Chondrocyte (in vitro differentiated cells): ENCODE results near the gene RASAL2. TPM values are rescaled to one million over a fixed set of nuclear protein-coding genes. Genes with fewer than 3 reads are reported as not detected.
"Not testable (repeated sequence)": the region's sequence is repeated elsewhere in the genome, so short reads cannot be mapped to it uniquely, and the experiment has no call there.

ENCODE experiments used
- DNase-seq: peaks from one replicate; pipeline ENCODE4 v3.0.0; 2021; ENCODE audit warnings: mixed read lengths, low spot score
- H3K27ac Mint-ChIP-seq: one replicate; pipeline ENCODE4 v1.8.0; 2021; ENCODE audit warnings: mild to moderate bottlenecking, moderate library complexity, mixed read lengths; ENCODE audit not compliant: unreplicated experiment
- H3K27me3 Mint-ChIP-seq: 2 replicates; pipeline ENCODE4 v1.8.0; 2021; ENCODE audit warnings: low read depth, mixed read lengths
- H3K36me3 Mint-ChIP-seq: 2 replicates; pipeline ENCODE4 v1.8.0; 2021; ENCODE audit warnings: low read depth, mixed read lengths
- H3K4me1 Mint-ChIP-seq: 2 replicates; pipeline ENCODE4 v1.8.0; 2021; ENCODE audit warnings: low read depth, mild to moderate bottlenecking, mixed read lengths
- H3K4me3 Mint-ChIP-seq: one replicate; pipeline ENCODE4 v1.8.0; 2021; ENCODE audit warnings: mild to moderate bottlenecking, moderate library complexity, mixed read lengths; ENCODE audit not compliant: unreplicated experiment
- H3K9me3 Mint-ChIP-seq: 2 replicates; pipeline ENCODE4 v1.8.0; 2021; ENCODE audit warnings: low read depth, mixed read lengths
- CTCF ChIP-seq: fragments of 200-600 bp; sonication (generic); IDR thresholded peaks from 2 replicates; pipeline ENCODE4 v1.5.0; 2021; ENCODE audit warnings: antibody characterized with exemption, mild to moderate bottlenecking, moderate library complexity
- total RNA-seq: library from RNA; stranded (reverse); gene quantifications from 3 replicates; pipeline ENCODE4 v1.2.1, GENCODE V29; 2021

Gene RASAL2
- total RNA-seq, 1 donor from 2014 or later = 40.1 TPM

GRCh38 chr1:178345807-178346206, 251.9 kb downstream of the RASAL2 start:
- H3K4me1 Mint-ChIP-seq = peaks cover 58% of the 10 kb centered on the region
- H3K27me3 Mint-ChIP-seq = no peaks in the 10 kb centered on the region
- no peak for TF ChIP-seq CTCF
- H3K9me3 Mint-ChIP-seq = no peaks in the 10 kb centered on the region
- H3K36me3 Mint-ChIP-seq = no peaks in the 10 kb centered on the region
- no peak overlapping the region for H3K4me3 Mint-ChIP-seq
- H3K27ac Mint-ChIP-seq = peak overlapping the region; percentile 60
- DNase-seq = no peak

- no peak overlapping the region for H3K27ac Mint-ChIP-seq
- H3K4me1 Mint-ChIP-seq = peaks cover 53% of the 10 kb centered on the region
- no peak overlapping the region for H3K4me3 Mint-ChIP-seq
- H3K27me3 Mint-ChIP-seq = no peaks in the 10 kb centered on the region
- no peak for DNase-seq
- no peak for TF ChIP-seq CTCF
- H3K9me3 Mint-ChIP-seq = peaks cover 7% of the 10 kb centered on the region
- H3K36me3 Mint-ChIP-seq = no peaks in the 10 kb centered on the region
These were observed 255.9 kb downstream of the RASAL2 start for GRCh38 chr1:178349801-178350200.

DNA sequence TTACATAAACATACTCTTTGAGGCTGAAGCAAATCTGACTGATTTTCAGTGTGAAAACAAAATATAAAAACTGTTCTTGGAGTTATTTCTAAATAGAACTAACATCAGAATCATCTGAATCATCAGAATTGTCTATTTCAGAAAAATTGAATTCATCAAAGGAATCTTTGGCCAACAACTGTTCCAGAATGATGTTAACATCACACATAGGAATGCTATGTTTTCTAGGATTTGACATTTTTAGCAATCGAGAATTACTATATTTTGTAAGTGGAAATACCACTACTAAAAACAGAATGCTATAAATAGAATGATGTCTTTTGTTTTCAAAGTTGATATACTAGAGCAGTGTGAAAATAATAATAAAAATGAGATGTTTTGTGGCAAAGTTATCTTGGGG, 258.0 kb downstream of the RASAL2 start:
- not testable (repeated sequence) for H3K4me3 Mint-ChIP-seq, H3K27me3 Mint-ChIP-seq, H3K9me3 Mint-ChIP-seq, H3K27ac Mint-ChIP-seq, DNase-seq, H3K36me3 Mint-ChIP-seq
- peaks cover 42% of the 10 kb centered on the region for H3K4me1 Mint-ChIP-seq

GRCh38 chr1:178352790-178353416, 259.0 kb downstream of the RASAL2 start:
- Mint-ChIP-seq H3K27me3 (no peaks in the 10 kb centered on the region), H3K27ac (peak overlapping the region; percentile 1), H3K4me3 (no peak overlapping the region), H3K4me1 (peaks cover 42% of the 10 kb centered on the region), H3K9me3 (peaks cover 7% of the 10 kb centered on the region), H3K36me3 (no peaks in the 10 kb centered on the region)
- DNase-seq = no peak
- no peak for TF ChIP-seq CTCF

GRCh38 chr1:178353524-178353923, 259.6 kb downstream of the RASAL2 start:
- peak overlapping the region; percentile 1 for H3K27ac Mint-ChIP-seq

More at GRCh38 chr1:178353524-178353923, 259.6 kb downstream of the RASAL2 start:
- Mint-ChIP-seq H3K36me3 (no peaks in the 10 kb centered on the region), H3K4me3 (no peak overlapping the region), H3K27me3 (no peaks in the 10 kb centered on the region), H3K9me3 (peaks cover 7% of the 10 kb centered on the region), H3K4me1 (peaks cover 46% of the 10 kb centered on the region)
- no peak for DNase-seq
- TF ChIP-seq CTCF = no peak
